Measurements from ENCODE around the gene TIMM23. TPM values are rescaled to one million over a fixed set of nuclear protein-coding genes. Genes with fewer than 3 reads are reported as not detected.
"Not testable (repeated sequence)": the region's sequence is repeated elsewhere in the genome, so short reads cannot be mapped to it uniquely, and the experiment has no call there.

The TIMM23 gene
- total RNA-seq, 2 experiments from 2014 or later, result 52.5 to 54.3 TPM

- no peaks in the 10 kb centered on the region for H3K9me3 Mint-ChIP-seq
- peak within 1 kb of the TSS; percentile 92 for H3K27ac Mint-ChIP-seq
- peaks cover 49% of the 10 kb centered on the region for H3K4me1 Mint-ChIP-seq (ENCODE audit: low read depth)
- intact Hi-C loops (cut with micrococcal nuclease), result loop anchor here (2.0 to 5.0 kb wide), 4 partner anchors 64 to 1028 kb away; partner anchors contain the start of gene ZNF22
- peak; percentile 98 for DNase-seq
- peak within 1 kb of the TSS; percentile 97 for H3K4me3 Mint-ChIP-seq
- no peaks in the 10 kb centered on the region for H3K36me3 Mint-ChIP-seq (ENCODE audit: low read depth)
- CTCF ChIA-PET, result interaction anchor here (0.6 to 3.8 kb wide), 6 partner anchors 10 to 1036 kb away, joined by 3 to 19 read pairs (median 6); no protein-coding TSS in a partner anchor
- no peaks in the 10 kb centered on the region for H3K27me3 Mint-ChIP-seq (ENCODE audit: low read depth)
Measured at GRCh38 chr10:46030091-46030937, 58.0 kb downstream of the TIMM23 start, which contains the start of gene NCOA4. Gene NCOA4 (minus strand): TSS chr10:46030623. CDS start chr10:46016680, 13,943 bp downstream.

GRCh38 chr10:46031648-46032532 is 59.6 kb downstream of the TIMM23 start:
- Mint-ChIP-seq H3K9me3 (no peaks in the 10 kb centered on the region), H3K4me3 (no peak overlapping the region), H3K36me3 (ENCODE audit: low read depth) (no peaks in the 10 kb centered on the region), H3K27me3 (ENCODE audit: low read depth) (no peaks in the 10 kb centered on the region), H3K4me1 (ENCODE audit: low read depth) (peaks cover 35% of the 10 kb centered on the region), H3K27ac (peak overlapping the region; percentile 22)
- intact Hi-C loops (cut with micrococcal nuclease), result loop anchor here (2.0 to 5.0 kb wide), 4 partner anchors 63 to 1030 kb away; partner anchors contain the start of gene ZNF22
- CTCF ChIA-PET, result interaction anchor here (1.0 to 1.4 kb wide), 2 partner anchors 14 to 223 kb away, joined by 3 to 4 read pairs; no protein-coding TSS in a partner anchor
- DNase-seq, result no peak

- Mint-ChIP-seq H3K4me1 (ENCODE audit: low read depth) (peaks cover 19% of the 10 kb centered on the region), H3K4me3 (no peak overlapping the region), H3K36me3 (ENCODE audit: low read depth) (no peaks in the 10 kb centered on the region), H3K9me3 (no peaks in the 10 kb centered on the region), H3K27ac (no peak overlapping the region), H3K27me3 (ENCODE audit: low read depth) (no peaks in the 10 kb centered on the region)
- intact Hi-C loops (cut with micrococcal nuclease), result loop anchor here (5.0 kb wide), 2 partner anchors 249 to 1031 kb away; partner anchors contain the start of gene ZNF22
- no peak for DNase-seq
- CTCF ChIA-PET, result no interaction called here
Measured at GRCh38 chr10:46033602-46034011, 61.3 kb downstream of the TIMM23 start.

GRCh38 chr10:46035923-46036849 is 63.9 kb downstream of the TIMM23 start:
- H3K4me1 Mint-ChIP-seq (ENCODE audit: low read depth), result peaks cover 3% of the 10 kb centered on the region
- CTCF ChIA-PET, result no interaction called here
- no peak overlapping the region for H3K4me3 Mint-ChIP-seq
- intact Hi-C loops (cut with micrococcal nuclease), result no loop called here
- H3K9me3 Mint-ChIP-seq, result no peaks in the 10 kb centered on the region
- no peak overlapping the region for H3K27ac Mint-ChIP-seq
- H3K27me3 Mint-ChIP-seq (ENCODE audit: low read depth), result no peaks in the 10 kb centered on the region
- H3K36me3 Mint-ChIP-seq (ENCODE audit: low read depth), result no peaks in the 10 kb centered on the region
- no peak for DNase-seq

- Mint-ChIP-seq H3K36me3 (ENCODE audit: low read depth) (no peaks in the 10 kb centered on the region), H3K27ac (no peak overlapping the region), H3K27me3 (ENCODE audit: low read depth) (no peaks in the 10 kb centered on the region), H3K4me1 (ENCODE audit: low read depth) (no peaks in the 10 kb centered on the region), H3K4me3 (no peak overlapping the region), H3K9me3 (no peaks in the 10 kb centered on the region)
- no peak for DNase-seq
- CTCF ChIA-PET, result interaction anchor here (0.8 to 1.0 kb wide), 2 partner anchors 69 to 190 kb away, joined by 3 read pairs; no protein-coding TSS in a partner anchor
- intact Hi-C loops (cut with micrococcal nuclease), result no loop called here
Measured at GRCh38 chr10:46037107-46037825, 65.0 kb downstream of the TIMM23 start.

- H3K4me1 Mint-ChIP-seq (ENCODE audit: low read depth), result no peaks in the 10 kb centered on the region
Measured at GRCh38 chr10:46040004-46040403, 67.7 kb downstream of the TIMM23 start.

GRCh38 chr10:46042527-46042926 is 70.2 kb downstream of the TIMM23 start:
- H3K4me3 Mint-ChIP-seq, result no peak overlapping the region

More at GRCh38 chr10:46040004-46040403, 67.7 kb downstream of the TIMM23 start:
- DNase-seq, result no peak
- Mint-ChIP-seq H3K27me3 (ENCODE audit: low read depth) (no peaks in the 10 kb centered on the region), H3K27ac (no peak overlapping the region), H3K36me3 (ENCODE audit: low read depth) (no peaks in the 10 kb centered on the region), H3K4me3 (no peak overlapping the region), H3K9me3 (no peaks in the 10 kb centered on the region)
- CTCF ChIA-PET, result no interaction called here
- intact Hi-C loops (cut with micrococcal nuclease), result no loop called here

GRCh38 chr10:46046261-46046660 is 74.0 kb downstream of the TIMM23 start, which contains the start of gene MSMB:
Gene MSMB (minus strand): TSS chr10:46046269. CDS start chr10:46046237, 32 bp downstream.
- intact Hi-C loops (cut with micrococcal nuclease), result no loop called here
- CTCF ChIA-PET, result no interaction called here
- no peak within 1 kb of the TSS for H3K27ac Mint-ChIP-seq
- no peaks in the 10 kb centered on the region for H3K36me3 Mint-ChIP-seq (ENCODE audit: low read depth)
- DNase-seq, result no peak
- no peaks in the 10 kb centered on the region for H3K27me3 Mint-ChIP-seq (ENCODE audit: low read depth)
- no peaks in the 10 kb centered on the region for H3K4me1 Mint-ChIP-seq (ENCODE audit: low read depth)
- no peaks in the 10 kb centered on the region for H3K9me3 Mint-ChIP-seq
- H3K4me3 Mint-ChIP-seq, result no peak within 1 kb of the TSS

More at GRCh38 chr10:46042527-46042926, 70.2 kb downstream of the TIMM23 start:
- intact Hi-C loops (cut with micrococcal nuclease), result no loop called here
- CTCF ChIA-PET, result no interaction called here
- DNase-seq, result no peak
- H3K36me3 Mint-ChIP-seq (ENCODE audit: low read depth), result no peaks in the 10 kb centered on the region
- H3K9me3 Mint-ChIP-seq, result no peaks in the 10 kb centered on the region
- no peak overlapping the region for H3K27ac Mint-ChIP-seq
- no peaks in the 10 kb centered on the region for H3K27me3 Mint-ChIP-seq (ENCODE audit: low read depth)
- H3K4me1 Mint-ChIP-seq (ENCODE audit: low read depth), result no peaks in the 10 kb centered on the region

- no peak for DNase-seq
- H3K4me3 Mint-ChIP-seq, result no peak overlapping the region
- intact Hi-C loops (cut with micrococcal nuclease), result no loop called here
- CTCF ChIA-PET, result interaction anchor here (0.6 to 1.0 kb wide), 2 partner anchors 12 to 19 kb away, joined by 3 read pairs; no protein-coding TSS in a partner anchor
- no peaks in the 10 kb centered on the region for H3K27me3 Mint-ChIP-seq (ENCODE audit: low read depth)
- H3K4me1 Mint-ChIP-seq (ENCODE audit: low read depth), result no peaks in the 10 kb centered on the region
- H3K36me3 Mint-ChIP-seq (ENCODE audit: low read depth), result no peaks in the 10 kb centered on the region
- no peak overlapping the region for H3K27ac Mint-ChIP-seq
- no peaks in the 10 kb centered on the region for H3K9me3 Mint-ChIP-seq
Measured at GRCh38 chr10:46048152-46048551, 75.9 kb downstream of the TIMM23 start.

GRCh38 chr10:46049497-46049831 is 77.2 kb downstream of the TIMM23 start:
- intact Hi-C loops (cut with micrococcal nuclease); H3K4me1 Mint-ChIP-seq (ENCODE audit: low read depth); H3K9me3 Mint-ChIP-seq; CTCF ChIA-PET; H3K27ac Mint-ChIP-seq; H3K4me3 Mint-ChIP-seq; H3K27me3 Mint-ChIP-seq (ENCODE audit: low read depth); H3K36me3 Mint-ChIP-seq (ENCODE audit: low read depth); DNase-seq: not testable (repeated sequence)

All from activated naive CD4-positive, alpha-beta T cell treated with anti-CD3 and anti-CD28 coated beads for 36 hours (primary cell).